Keratinocyte (primary cell): ENCODE measurements around the gene KLHL42. TPM values are rescaled to one million over a fixed set of nuclear protein-coding genes. Genes with fewer than 3 reads are reported as not detected.

Experiments used
- DNase-seq: peaks from one replicate; pipeline ENCODE4 v3.0.0-alpha.2; 2011; ENCODE audit warnings: low read depth, missing footprints, low spot score
- FAIRE-seq: peaks from 2 replicates; lab custom pipeline; 2011; peaks lifted over from hg19 to GRCh38; lab: Jason Lieb, UNC
- H2AFZ ChIP-seq: 2 replicates; pipeline ENCODE4 v1.6.0; 2012; ENCODE audit warnings: low read length, control low read depth, inconsistent platforms; ENCODE audit not compliant: control insufficient read depth
- H3K27ac ChIP-seq: 2 replicates; pipeline ENCODE4 v1.5.1; 2011; ENCODE audit warnings: low read length; ENCODE audit not compliant: control insufficient read depth, insufficient read depth
- H3K27me3 ChIP-seq: 3 replicates; pipeline ENCODE4 v1.6.0; 2011; ENCODE audit warnings: low read length; ENCODE audit not compliant: control insufficient read depth, insufficient read depth; ENCODE audit errors: extremely low read depth
- H3K36me3 ChIP-seq, 2 experiments: 2 replicates in 1 of 2; 3 replicates in 1 of 2; pipeline ENCODE4 v1.5.1; 2011; ENCODE audit warnings: low read length in 2 of 2, mild to moderate bottlenecking in 1 of 2; ENCODE audit not compliant: control insufficient read depth in 2 of 2, insufficient read depth in 2 of 2; ENCODE audit errors: extremely low read depth in 1 of 2
- H3K4me1 ChIP-seq: 3 replicates; pipeline ENCODE4 v1.5.1; 2011; ENCODE audit warnings: low read length; ENCODE audit not compliant: control insufficient read depth, insufficient read depth; ENCODE audit errors: extremely low read depth
- H3K4me2 ChIP-seq: 3 replicates; pipeline ENCODE4 v1.6.0; 2011; ENCODE audit warnings: low read depth, low read length; ENCODE audit not compliant: control insufficient read depth, insufficient read depth; ENCODE audit errors: extremely low read depth
- H3K4me3 ChIP-seq, 3 experiments: fragments of 200-600 bp in 1 of 3; sonication (generic) in 1 of 3; 2 replicates in 2 of 3; 3 replicates in 1 of 3; pipeline ENCODE4 v1.5.1; 2011 to 2016; ENCODE audit warnings: low read length in 3 of 3, mild to moderate bottlenecking in 3 of 3, control low read depth in 2 of 3, inconsistent platforms in 1 of 3, low read depth in 1 of 3, mixed read lengths in 1 of 3, mixed run types in 1 of 3, moderate library complexity in 1 of 3; ENCODE audit not compliant: control insufficient read depth in 2 of 3, insufficient read depth in 2 of 3; ENCODE audit errors: extremely low read depth in 1 of 3
- H3K79me2 ChIP-seq: 2 replicates; pipeline ENCODE4 v1.6.0; 2012; ENCODE audit warnings: low read length; ENCODE audit not compliant: control insufficient read depth, insufficient read depth
- H3K9ac ChIP-seq: 3 replicates; pipeline ENCODE4 v1.6.0; 2011; ENCODE audit warnings: low read length; ENCODE audit not compliant: control insufficient read depth, insufficient read depth; ENCODE audit errors: extremely low read depth
- H3K9me1 ChIP-seq: 3 replicates; pipeline ENCODE4 v1.6.0; 2011; ENCODE audit warnings: low read length; ENCODE audit not compliant: control insufficient read depth, insufficient read depth; ENCODE audit errors: extremely low read depth
- H3K9me3 ChIP-seq: 2 replicates; pipeline ENCODE4 v1.5.1; 2012; ENCODE audit warnings: low read depth, low read length; ENCODE audit not compliant: control insufficient read depth
- H4K20me1 ChIP-seq: 3 replicates; pipeline ENCODE4 v1.6.0; 2011; ENCODE audit warnings: low read length; ENCODE audit not compliant: control insufficient read depth, insufficient read depth; ENCODE audit errors: extremely low read depth
- EZH2 ChIP-seq: IDR thresholded peaks from one replicate; pipeline ENCODE4 v1.6.1; 2012; ENCODE audit warnings: inconsistent platforms, mild to moderate bottlenecking, low read length, moderate library complexity
- dilution Hi-C: fragments of 300-500 bp; cut with MboI; formaldehyde crosslinking; loops from one replicate; pipeline ENCODE4 v1.7.0; 2020; ENCODE audit warnings: low sequenced_read_pairs; ENCODE audit not compliant: extremely low pct_ligation_motif_present
- polyA plus RNA-seq, 5 experiments: library from polyadenylated mRNA; depleted of rRNA in 3 of 5; stranded (reverse) in 3 of 5; stranded (forward) in 1 of 5; unstranded in 1 of 5; fragments of >200 nt; gene quantifications; 1 replicate in 1 of 5; 2 replicates in 3 of 5; 3 replicates in 1 of 5; pipeline versions ENCODE4 v1.2.1 to v1.2.3, GENCODE V29; 2011 to 2012; ENCODE audit warnings: missing spikeins in 2 of 5, low read depth in 1 of 5, low replicate concordance in 1 of 5
- TF ChIP-seq, protein P1 (sequence below), 3 experiments: IDR thresholded peaks in 1 of 3; conservative IDR thresholded peaks in 1 of 3; optimal IDR thresholded peaks in 1 of 3; 2 replicates in 2 of 3; 3 replicates in 1 of 3; pipeline versions ENCODE3 to v1.5.1; 2011; ENCODE audit warnings: low read length in 3 of 3, mild to moderate bottlenecking in 3 of 3, moderate library complexity in 2 of 3, control low read depth in 1 of 3, inconsistent platforms in 1 of 3; ENCODE audit not compliant: insufficient read depth in 2 of 3; ENCODE audit errors: extremely low read depth in 1 of 3

Gene KLHL42
- polyA plus RNA-seq, 1 donor (not counting 4 experiments of a cell fraction or from before 2014, with no cell fraction given), result 27.2 TPM

- no peaks in the 10 kb centered on the region for H3K36me3 ChIP-seq
- dilution Hi-C loops, result no loop called here
- no peaks in the 10 kb centered on the region for H3K27me3 ChIP-seq
- TF ChIP-seq, protein P1, sequence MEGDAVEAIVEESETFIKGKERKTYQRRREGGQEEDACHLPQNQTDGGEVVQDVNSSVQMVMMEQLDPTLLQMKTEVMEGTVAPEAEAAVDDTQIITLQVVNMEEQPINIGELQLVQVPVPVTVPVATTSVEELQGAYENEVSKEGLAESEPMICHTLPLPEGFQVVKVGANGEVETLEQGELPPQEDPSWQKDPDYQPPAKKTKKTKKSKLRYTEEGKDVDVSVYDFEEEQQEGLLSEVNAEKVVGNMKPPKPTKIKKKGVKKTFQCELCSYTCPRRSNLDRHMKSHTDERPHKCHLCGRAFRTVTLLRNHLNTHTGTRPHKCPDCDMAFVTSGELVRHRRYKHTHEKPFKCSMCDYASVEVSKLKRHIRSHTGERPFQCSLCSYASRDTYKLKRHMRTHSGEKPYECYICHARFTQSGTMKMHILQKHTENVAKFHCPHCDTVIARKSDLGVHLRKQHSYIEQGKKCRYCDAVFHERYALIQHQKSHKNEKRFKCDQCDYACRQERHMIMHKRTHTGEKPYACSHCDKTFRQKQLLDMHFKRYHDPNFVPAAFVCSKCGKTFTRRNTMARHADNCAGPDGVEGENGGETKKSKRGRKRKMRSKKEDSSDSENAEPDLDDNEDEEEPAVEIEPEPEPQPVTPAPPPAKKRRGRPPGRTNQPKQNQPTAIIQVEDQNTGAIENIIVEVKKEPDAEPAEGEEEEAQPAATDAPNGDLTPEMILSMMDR (optimal IDR thresholded peaks at IDR 0.05 in 1 of 3, IDR thresholded peaks at IDR 0.05 in 1 of 3, conservative IDR thresholded peaks at IDR 0.05 in 1 of 3; ENCODE audit: extremely low read depth in 1 of 3, insufficient read depth in 2 of 3, low read length in 3 of 3), result no peak
- no peak for TF ChIP-seq EZH2
- H4K20me1 ChIP-seq, result no peaks in the 10 kb centered on the region
- no peaks in the 10 kb centered on the region for H3K9me1 ChIP-seq
- no peaks in the 10 kb centered on the region for H3K79me2 ChIP-seq
- no peak for FAIRE-seq
- no peaks in the 10 kb centered on the region for H3K9me3 ChIP-seq
- peaks cover 16% of the 10 kb centered on the region for H3K4me1 ChIP-seq
- no peak overlapping the region for H3K9ac ChIP-seq
- no peak overlapping the region for H3K4me3 ChIP-seq
- no peak overlapping the region for H2AFZ ChIP-seq
- no peak overlapping the region for H3K4me2 ChIP-seq
- DNase-seq, result no peak
- no peak overlapping the region for H3K27ac ChIP-seq
Measured at GRCh38 chr12:27838543-27839185, 58.6 kb downstream of the KLHL42 start.

DNA sequence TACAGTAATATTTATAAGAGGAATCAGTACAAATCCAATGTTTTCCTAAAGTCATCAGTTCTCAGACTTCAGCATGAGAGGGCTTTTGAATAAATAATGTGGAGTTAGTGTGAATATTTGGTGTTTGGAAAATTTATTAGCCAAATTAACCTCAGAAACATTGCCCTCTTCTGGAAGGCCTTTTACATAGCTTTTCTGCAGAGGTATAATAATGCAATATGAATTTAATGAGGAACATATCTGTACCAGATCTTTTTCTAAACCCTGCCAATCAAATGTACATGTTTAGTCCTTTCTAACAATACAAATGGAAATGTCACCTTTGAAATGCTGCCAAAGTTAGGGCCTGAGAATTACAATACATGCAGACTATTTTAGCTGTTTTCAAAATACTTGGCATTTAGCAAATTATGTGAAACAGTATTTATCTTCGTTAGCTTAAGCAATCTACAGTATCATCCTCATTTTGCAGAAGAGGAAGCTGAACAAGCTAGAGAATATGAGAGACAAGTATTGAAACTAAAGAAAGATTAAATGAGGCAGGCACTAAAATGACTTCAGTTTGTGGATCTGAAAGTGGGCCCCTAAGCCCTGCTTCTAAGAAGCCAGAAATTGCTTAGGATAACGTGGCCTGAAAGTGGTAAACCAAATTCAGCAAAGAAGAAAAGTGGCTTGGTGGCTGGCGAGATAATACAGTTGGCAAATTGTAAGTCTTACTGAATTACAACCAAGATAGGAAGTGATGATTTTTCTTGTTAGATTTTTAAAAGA, 60.4 kb downstream of the KLHL42 start:
- H3K36me3 ChIP-seq, result no peaks in the 10 kb centered on the region
- H3K9me3 ChIP-seq, result no peaks in the 10 kb centered on the region
- H3K9me1 ChIP-seq, result no peaks in the 10 kb centered on the region
- no peaks in the 10 kb centered on the region for H3K27me3 ChIP-seq
- no peak overlapping the region for H3K9ac ChIP-seq
- TF ChIP-seq EZH2, result no peak
- TF ChIP-seq, protein P1 (optimal IDR thresholded peaks at IDR 0.05 in 1 of 3, IDR thresholded peaks at IDR 0.05 in 1 of 3, conservative IDR thresholded peaks at IDR 0.05 in 1 of 3; ENCODE audit: extremely low read depth in 1 of 3, insufficient read depth in 2 of 3, low read length in 3 of 3), result peak in 2 of 3 experiments; percentile 36 to 40
- no peak overlapping the region for H3K4me3 ChIP-seq
- FAIRE-seq (no peak), DNase-seq (no peak)
- peaks cover 26% of the 10 kb centered on the region for H3K4me1 ChIP-seq
- dilution Hi-C loops, result no loop called here
- no peaks in the 10 kb centered on the region for H4K20me1 ChIP-seq
- no peak overlapping the region for H3K4me2 ChIP-seq
- H3K27ac ChIP-seq, result no peak overlapping the region
- peak overlapping the region; percentile 8 for H2AFZ ChIP-seq
- H3K79me2 ChIP-seq, result no peaks in the 10 kb centered on the region
